Measurements from ENCODE around the gene IDH2.

DNA sequence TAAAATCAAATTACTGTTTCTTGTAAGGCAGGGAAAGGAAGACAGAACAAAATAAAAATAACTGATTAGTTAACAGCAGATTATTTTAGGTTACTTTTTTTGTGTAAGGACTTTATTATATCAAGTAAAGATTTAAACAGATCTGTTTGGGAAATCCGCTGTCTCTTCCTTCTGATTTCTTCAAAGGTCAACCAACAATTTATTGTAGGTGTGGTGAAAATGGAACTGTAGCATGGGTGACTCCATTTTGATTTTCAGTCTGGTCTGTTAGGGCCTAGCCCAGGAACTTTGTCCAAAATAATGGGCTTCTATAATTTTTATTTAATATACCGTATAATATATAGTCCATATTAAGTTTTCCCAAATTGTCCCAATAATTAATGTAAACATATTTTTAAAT is 13.5 kb upstream of the IDH2 start:
- TF ChIP-seq, protein P1, sequence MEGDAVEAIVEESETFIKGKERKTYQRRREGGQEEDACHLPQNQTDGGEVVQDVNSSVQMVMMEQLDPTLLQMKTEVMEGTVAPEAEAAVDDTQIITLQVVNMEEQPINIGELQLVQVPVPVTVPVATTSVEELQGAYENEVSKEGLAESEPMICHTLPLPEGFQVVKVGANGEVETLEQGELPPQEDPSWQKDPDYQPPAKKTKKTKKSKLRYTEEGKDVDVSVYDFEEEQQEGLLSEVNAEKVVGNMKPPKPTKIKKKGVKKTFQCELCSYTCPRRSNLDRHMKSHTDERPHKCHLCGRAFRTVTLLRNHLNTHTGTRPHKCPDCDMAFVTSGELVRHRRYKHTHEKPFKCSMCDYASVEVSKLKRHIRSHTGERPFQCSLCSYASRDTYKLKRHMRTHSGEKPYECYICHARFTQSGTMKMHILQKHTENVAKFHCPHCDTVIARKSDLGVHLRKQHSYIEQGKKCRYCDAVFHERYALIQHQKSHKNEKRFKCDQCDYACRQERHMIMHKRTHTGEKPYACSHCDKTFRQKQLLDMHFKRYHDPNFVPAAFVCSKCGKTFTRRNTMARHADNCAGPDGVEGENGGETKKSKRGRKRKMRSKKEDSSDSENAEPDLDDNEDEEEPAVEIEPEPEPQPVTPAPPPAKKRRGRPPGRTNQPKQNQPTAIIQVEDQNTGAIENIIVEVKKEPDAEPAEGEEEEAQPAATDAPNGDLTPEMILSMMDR (IDR thresholded peaks at IDR 0.05; ENCODE audit: low read depth, low read length, poor library complexity, severe bottlenecking), result no peak
- no peak for TF ChIP-seq EZH2phosphoT487 (IDR thresholded peaks at IDR 0.05; ENCODE audit: borderline replicate concordance, low read length)
